GM12874 (cell line): Measurements from ENCODE around the gene KIF25.

Experiments
- CTCF ChIP-seq: IDR thresholded peaks from 2 replicates; pipeline ENCODE4 v1.5.1; 2011; ENCODE audit warnings: low read depth, mild to moderate bottlenecking, control low read depth, low read length, moderate library complexity; ENCODE audit not compliant: insufficient read depth

KIF25 gene

GRCh38 chr6:168073937-168074730, 76.7 kb downstream of the KIF25 start:
- TF ChIP-seq CTCF, result no peak

- TF ChIP-seq CTCF, result no peak
Observed at GRCh38 chr6:168075216-168075615, 77.7 kb downstream of the KIF25 start.

- TF ChIP-seq CTCF, result no peak
Observed at GRCh38 chr6:168075787-168076202, 78.3 kb downstream of the KIF25 start.

- no peak for TF ChIP-seq CTCF
Observed at GRCh38 chr6:168078175-168078942, 80.9 kb downstream of the KIF25 start.

- TF ChIP-seq CTCF, result no peak
Observed at GRCh38 chr6:168078943-168079405, 81.5 kb downstream of the KIF25 start, which contains the start of gene FRMD1. Gene FRMD1 (minus strand): TSS chr6:168079212. CDS start chr6:168079094, 118 bp downstream.

- no peak for TF ChIP-seq CTCF
Observed at GRCh38 chr6:168080393-168081077, 83.1 kb downstream of the KIF25 start.

GRCh38 chr6:168081858-168082546, 84.5 kb downstream of the KIF25 start:
- TF ChIP-seq CTCF, result no peak
